Measurements from ENCODE around the gene ALOX15.

DNA sequence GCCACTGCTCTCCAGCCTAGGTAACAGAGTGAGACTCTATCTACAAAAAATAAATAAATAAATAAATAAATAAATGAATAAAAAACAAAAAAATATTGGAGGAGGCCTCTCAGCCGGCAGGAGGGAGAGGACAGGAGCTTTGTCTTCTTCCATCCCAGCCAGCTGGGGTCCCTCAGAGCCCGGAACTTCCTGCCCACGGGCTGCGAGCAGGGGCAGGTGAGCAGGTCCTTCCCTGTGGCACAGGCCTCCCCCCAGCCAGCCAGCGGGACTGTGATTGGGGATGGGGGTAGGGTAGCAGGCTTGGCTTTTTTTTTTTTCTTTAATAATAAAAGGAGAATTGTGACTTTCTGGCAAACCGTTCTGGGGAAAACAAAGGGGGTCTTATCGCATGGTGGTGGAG, 47.1 kb downstream of the ALOX15 start:
- no peak for TF ChIP-seq EZH2 (IDR thresholded peaks at IDR 0.05; ENCODE audit: borderline replicate concordance, low read length)
- TF ChIP-seq, protein P1, sequence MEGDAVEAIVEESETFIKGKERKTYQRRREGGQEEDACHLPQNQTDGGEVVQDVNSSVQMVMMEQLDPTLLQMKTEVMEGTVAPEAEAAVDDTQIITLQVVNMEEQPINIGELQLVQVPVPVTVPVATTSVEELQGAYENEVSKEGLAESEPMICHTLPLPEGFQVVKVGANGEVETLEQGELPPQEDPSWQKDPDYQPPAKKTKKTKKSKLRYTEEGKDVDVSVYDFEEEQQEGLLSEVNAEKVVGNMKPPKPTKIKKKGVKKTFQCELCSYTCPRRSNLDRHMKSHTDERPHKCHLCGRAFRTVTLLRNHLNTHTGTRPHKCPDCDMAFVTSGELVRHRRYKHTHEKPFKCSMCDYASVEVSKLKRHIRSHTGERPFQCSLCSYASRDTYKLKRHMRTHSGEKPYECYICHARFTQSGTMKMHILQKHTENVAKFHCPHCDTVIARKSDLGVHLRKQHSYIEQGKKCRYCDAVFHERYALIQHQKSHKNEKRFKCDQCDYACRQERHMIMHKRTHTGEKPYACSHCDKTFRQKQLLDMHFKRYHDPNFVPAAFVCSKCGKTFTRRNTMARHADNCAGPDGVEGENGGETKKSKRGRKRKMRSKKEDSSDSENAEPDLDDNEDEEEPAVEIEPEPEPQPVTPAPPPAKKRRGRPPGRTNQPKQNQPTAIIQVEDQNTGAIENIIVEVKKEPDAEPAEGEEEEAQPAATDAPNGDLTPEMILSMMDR (conservative IDR thresholded peaks at IDR 0.05 in 1 of 2, IDR thresholded peaks at IDR 0.05 in 1 of 2; ENCODE audit: extremely low read depth in 1 of 2, insufficient read depth in 1 of 2, low read depth in 1 of 2, low read length in 2 of 2): no peak
